K562 (cell line): ENCODE results near the gene SKIC3. TPM values are rescaled to one million over a fixed set of nuclear protein-coding genes. Genes with fewer than 3 reads are reported as not detected.

Experiments
- ATAC-seq: fragments of 200-7000 bp; cut with Tn5 transposase; 3 replicates; pipeline ENCODE4 v1.9.1; 2020; ENCODE audit warnings: moderate library complexity
- BruUV-seq: library from RNA; stranded (reverse); fragments of 400-500 nt; replicated peaks from 2 replicates; lab custom pipeline; 2021; lab: Mats Ljungman, UMichigan
- CTCF ChIA-PET: fragments of 300-600 bp; formaldehyde crosslinking; extraction: SDS; loops from one replicate; lab custom pipeline; 2021; ENCODE audit warnings: low intra/inter-chr PET ratio; lab: Yijun Ruan, JAX
- POLR2A ChIA-PET: fragments of 300-600, 350-650 bp; sonication (Branson Sonifier 250); formaldehyde crosslinking; extraction: SDS; loops from one replicate; lab custom pipeline; 2021; ENCODE audit warnings: antibody characterized with exemption, inconsistent platforms; lab: Yijun Ruan, JAX
- DNase-seq, 4 experiments: peaks; one replicate each; pipeline versions ENCODE4 v3.0.0 to v3.0.0-alpha.2; 2011 to 2018; ENCODE audit warnings: low spot score in 3 of 4, mixed read lengths in 3 of 4; ENCODE audit errors: extremely low read depth in 1 of 4
- FAIRE-seq: peaks from 2 replicates; lab custom pipeline; 2011; peaks lifted over from hg19 to GRCh38; lab: Jason Lieb, UNC
- H2AFZ ChIP-seq: 2 replicates; pipeline ENCODE4 v1.6.0; 2011; ENCODE audit warnings: low read depth, low read length, control low read depth, inconsistent platforms
- H3K27ac ChIP-seq: fragments of 200-600 bp; 3 replicates; pipeline ENCODE4 v1.8.0; 2011; ENCODE audit warnings: low read depth, mild to moderate bottlenecking, control low read depth, inconsistent platforms, low read length, moderate library complexity, mixed read lengths; ENCODE audit errors: extremely low read depth
- H3K27me3 ChIP-seq, 2 experiments: fragments of 300-600 bp in 1 of 2; 2 replicates in 1 of 2; 3 replicates in 1 of 2; pipeline versions ENCODE4 v1.6.0 to v1.8.0; 2011; ENCODE audit warnings: inconsistent platforms in 2 of 2, low read length in 2 of 2, mild to moderate bottlenecking in 1 of 2, mixed read lengths in 1 of 2, moderate library complexity in 1 of 2; ENCODE audit not compliant: control insufficient read depth in 2 of 2, insufficient read depth in 2 of 2
- H3K36me3 ChIP-seq: fragments of 300-600 bp; 3 replicates; pipeline ENCODE4 v1.8.0; 2011; ENCODE audit warnings: mild to moderate bottlenecking, low read length, inconsistent platforms; ENCODE audit not compliant: control insufficient read depth, insufficient read depth
- H3K4me1 ChIP-seq, 2 experiments: fragments of 200-600 bp in 1 of 2; replicated peaks in 1 of 2; 2 replicates in 1 of 2; 3 replicates in 1 of 2; pipeline versions ENCODE4 v1.5.1 to v1.8.0; 2011; ENCODE audit warnings: inconsistent platforms in 2 of 2, low read length in 2 of 2, mild to moderate bottlenecking in 1 of 2, mixed read lengths in 1 of 2, moderate library complexity in 1 of 2; ENCODE audit not compliant: control insufficient read depth in 2 of 2, insufficient read depth in 2 of 2
- H3K4me2 ChIP-seq: 2 replicates; pipeline ENCODE4 v1.6.1; 2011; ENCODE audit warnings: low read length, control low read depth, inconsistent platforms, mixed read lengths; ENCODE audit not compliant: insufficient read depth
- H3K4me3 ChIP-seq: fragments of 200-600 bp; sonication (generic), shearing (Covaris generic); 2 replicates; pipeline ENCODE4 v1.5.1; 2016; ENCODE audit warnings: control low read depth, inconsistent platforms
- H3K79me2 ChIP-seq: fragments of 200-600 bp; 3 replicates; pipeline ENCODE4 v1.8.0; 2011; ENCODE audit warnings: low read length, inconsistent platforms; ENCODE audit not compliant: control insufficient read depth, insufficient read depth
- H3K9ac ChIP-seq, 2 experiments: 2 replicates each; pipeline versions ENCODE4 v1.6.0 to v1.6.1; 2011; ENCODE audit warnings: low read depth in 2 of 2, low read length in 2 of 2, control low read depth in 1 of 2, inconsistent platforms in 1 of 2, mild to moderate bottlenecking in 1 of 2, mixed read lengths in 1 of 2; ENCODE audit not compliant: insufficient read depth in 1 of 2
- H3K9me1 ChIP-seq: one replicate; pipeline ENCODE4 v1.6.0; 2011; ENCODE audit warnings: inconsistent platforms, mild to moderate bottlenecking, low read length, moderate library complexity; ENCODE audit not compliant: control insufficient read depth, insufficient read depth
- H3K9me3 ChIP-seq: replicated peaks from 2 replicates; pipeline ENCODE4 v1.5.1; 2011; ENCODE audit warnings: low read depth, low read length, inconsistent platforms; ENCODE audit not compliant: control insufficient read depth, insufficient read depth
- H4K20me1 ChIP-seq: replicated peaks from 2 replicates; pipeline ENCODE4 v1.6.1; 2011; ENCODE audit warnings: low read length, inconsistent platforms, mixed read lengths; ENCODE audit not compliant: control insufficient read depth, insufficient read depth
- BHLHE40 ChIP-seq: IDR thresholded peaks from 2 replicates; pipeline ENCODE4 v1.6.1; 2011; ENCODE audit warnings: low read length, improper control_type of control experiment
- HSF4 ChIP-seq: fragments of 250-450 bp; sonication (Bioruptor Pico); IDR thresholded peaks from 2 replicates; pipeline ENCODE4 v2.1.2; 2022; ENCODE audit warnings: mild to moderate bottlenecking, moderate library complexity, borderline replicate concordance
- MECOM ChIP-seq: fragments of 250-450 bp; sonication (Bioruptor Pico); IDR thresholded peaks from 2 replicates; pipeline ENCODE4 v1.8.0; 2022; ENCODE audit warnings: inconsistent platforms
- RBM25 ChIP-seq: fragments of 200-400 bp; formaldehyde crosslinking; IDR thresholded peaks from 2 replicates; pipeline ENCODE4 v1.6.1; 2018; ENCODE audit warnings: low read length, low read depth, moderate library complexity; ENCODE audit not compliant: severe bottlenecking
- SNIP1 ChIP-seq: fragments of 450-650 bp; IDR thresholded peaks from 2 replicates; pipeline ENCODE4 v1.7.1; 2017; ENCODE audit warnings: low read depth, mild to moderate bottlenecking
- SRSF1 ChIP-seq: fragments of 200-400 bp; formaldehyde crosslinking; IDR thresholded peaks from 2 replicates; pipeline ENCODE4 v1.6.1; 2017; ENCODE audit warnings: mild to moderate bottlenecking, low read depth, low read length, moderate library complexity
- ZFP91 ChIP-seq: sonication (generic); formaldehyde crosslinking; IDR thresholded peaks from 2 replicates; pipeline ENCODE4 v1.8.0; 2022; ENCODE audit warnings: mild to moderate bottlenecking, missing genetic modification reagents
- ZNF408 ChIP-seq: fragments of 250-450 bp; sonication (Bioruptor Pico); IDR thresholded peaks from 2 replicates; pipeline ENCODE4 v1.4.0; 2020; ENCODE audit warnings: low read depth, mild to moderate bottlenecking, moderate library complexity
- WGBS: fragments of 100-300 bp; shearing (Covaris generic); methylation state at CpG from one replicate; pipeline ENCODE4 v1.1.6; 2016; ENCODE audit warnings: low coverage, mixed read lengths; ENCODE audit not compliant: insufficient coverage; ENCODE audit errors: missing lambda C conversion rate; 5-methylcytosine and 5-hydroxymethylcytosine counted together
- in situ Hi-C: fragments of 300-500 bp; cut with MboI; formaldehyde crosslinking; loops from 4 replicates; pipeline ENCODE4 v1.15.0; 2018; ENCODE audit warnings: inconsistent platforms, mixed read lengths
- intact Hi-C: fragments of 100-400 bp; cut with micrococcal nuclease; formaldehyde crosslinking; loops from 2 replicates; pipeline ENCODE4 v1.14.2; 2022
- polyA plus RNA-seq, 8 experiments: library from polyadenylated mRNA; depleted of rRNA in 4 of 8; stranded (reverse) in 5 of 8; unstranded in 3 of 8; fragments of >200 nt; fragmentation: Nextera tagmentation in 2 of 8; fragmentation: Illumina TruSeq in 1 of 8; extraction: Ambion mirVana in 2 of 8; extraction: Trizol in 1 of 8; gene quantifications; 2 replicates each; pipeline versions ENCODE4 v1.2.1 to v1.2.3, GENCODE V29; 2011 to 2014; ENCODE audit warnings: inconsistent platforms in 1 of 8, missing spikeins in 1 of 8
- total RNA-seq, 7 experiments: library from RNA; depleted of rRNA in 6 of 7; stranded (reverse); fragments of >200 nt in 6 of 7; fragmentation: Illumina TruSeq in 2 of 7; extraction: Trizol in 2 of 7; gene quantifications; 2 replicates each; pipeline versions ENCODE4 v1.2.1 to v1.2.3, GENCODE V29; 2011 to 2021; ENCODE audit warnings: low replicate concordance in 1 of 7

Gene SKIC3
- total and polyA plus RNA-seq, 9 of the 15 experiments (the other 6 are each of a cell fraction or from before 2014, with no cell fraction given), result 30.7 to 72.4 (median 44.1) TPM

DNA sequence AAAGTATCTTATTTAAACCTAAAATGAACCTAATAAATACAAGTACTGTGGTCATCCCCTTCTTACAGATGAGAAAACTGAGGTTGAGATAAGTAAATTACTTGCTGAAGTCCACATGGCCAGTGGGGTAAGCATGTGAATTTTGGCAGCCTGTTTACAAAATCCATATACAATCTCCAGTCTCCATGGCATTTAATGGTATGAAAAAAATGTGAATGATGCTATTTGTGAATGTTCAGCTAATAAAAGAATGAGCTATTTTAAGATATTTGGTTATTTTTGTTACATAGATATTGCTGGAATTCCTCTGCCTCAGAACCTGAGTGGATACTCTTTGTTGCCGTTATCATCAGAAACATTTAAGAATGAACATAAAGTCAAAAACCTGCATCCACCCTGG is 45.8 kb upstream of the SKIC3 start:
- intact Hi-C loops (no loop called here), in situ Hi-C loops (no loop called here)
- Histone ChIP-seq H3K4me3 (no peak overlapping the region), H4K20me1 (no peaks in the 10 kb centered on the region), H3K27me3 (no peaks in the 10 kb centered on the region), H2AFZ (no peak overlapping the region), H3K4me2 (no peak overlapping the region), H3K9me3 (no peaks in the 10 kb centered on the region), H3K27ac (no peak overlapping the region), H3K9ac (no peak overlapping the region), H3K79me2 (no peaks in the 10 kb centered on the region), H3K36me3 (peaks cover 7% of the 10 kb centered on the region; the same call in 1 of the 3 replicates), H3K9me1 (no peaks in the 10 kb centered on the region), H3K4me1 (no peaks in the 10 kb centered on the region)
- FAIRE-seq (no peak), ATAC-seq (no peak), DNase-seq (no peak)
- TF ChIP-seq BHLHE40 (no peak), SNIP1 (no peak), HSF4 (CRISPR knock-in tag) (no peak), ZNF408 (no peak), ZFP91 (CRISPR knock-in tag) (no peak), MECOM (CRISPR knock-in tag) (no peak), RBM25 (peak; percentile 9), SRSF1 (no peak)
- no TSS peak for BruUV-seq
- WGBS, result 88% methylated on average over 1 of the region's 1 CpG
- POLR2A ChIA-PET, result no interaction called here
- CTCF ChIA-PET, result no interaction called here
